ENCODE results near the gene RYR1.

DNA sequence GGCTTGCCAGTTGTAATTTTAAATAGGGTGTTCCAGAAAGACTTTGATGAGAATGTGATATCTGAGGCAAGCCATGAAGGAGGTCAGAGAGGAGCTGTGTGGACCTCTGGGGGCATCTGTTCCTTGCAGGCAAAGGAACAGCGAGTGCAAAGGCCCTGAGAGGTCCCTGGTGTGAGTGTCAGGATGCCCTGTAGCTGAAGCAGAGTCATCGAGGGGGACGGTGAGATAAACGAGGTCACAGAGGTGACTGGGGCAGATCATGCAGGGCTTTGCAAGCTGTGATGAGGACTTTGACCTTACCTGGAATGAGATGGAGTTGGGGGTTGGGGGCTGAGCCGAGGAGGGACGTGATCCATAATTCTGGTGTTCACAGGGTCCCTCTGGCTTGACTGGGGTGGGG, 75.0 kb downstream of the RYR1 start:
- TF ChIP-seq CTCF (IDR thresholded peaks at IDR 0.05 in 2 of 3, conservative IDR thresholded peaks at IDR 0.05 in 1 of 3; ENCODE audit: borderline replicate concordance in 1 of 3, insufficient read depth in 1 of 3, low read depth in 2 of 3, low read length in 2 of 3) (no peak), EZH2 (IDR thresholded peaks at IDR 0.05) (no peak), EZH2phosphoT487 (IDR thresholded peaks at IDR 0.05; ENCODE audit: borderline replicate concordance) (no peak), TCF7L2 (IDR thresholded peaks at IDR 0.05; ENCODE audit: borderline replicate concordance, extremely low read depth, insufficient read depth, insufficient read length) (no peak), YY1 (IDR thresholded peaks at IDR 0.05; ENCODE audit: extremely low read depth, insufficient replicate concordance, low read depth, low read length) (no peak)

All from HCT116 (cell line).